Measurements from ENCODE around the gene NPC2.
"Not testable (repeated sequence)": the region's sequence is repeated elsewhere in the genome, so short reads cannot be mapped to it uniquely, and the experiment has no call there.

Gene NPC2

GRCh38 chr14:74469548-74470518 is 23.3 kb downstream of the NPC2 start:
- DNase-seq (ENCODE audit: low read depth in 2 of 2): no peak

- no peak for DNase-seq (ENCODE audit: low read depth in 2 of 2)
These were observed 24.6 kb downstream of the NPC2 start for GRCh38 chr14:74468513-74468912.

GRCh38 chr14:74465335-74465734 is 27.8 kb downstream of the NPC2 start:
- no peak for DNase-seq (ENCODE audit: low read depth in 2 of 2)

GRCh38 chr14:74464785-74465184 is 28.3 kb downstream of the NPC2 start:
- DNase-seq (ENCODE audit: low read depth in 2 of 2): no peak

- no peak for DNase-seq (ENCODE audit: low read depth in 2 of 2)
These were observed 29.4 kb downstream of the NPC2 start for GRCh38 chr14:74463697-74464096.

GRCh38 chr14:74462993-74463392 is 30.1 kb downstream of the NPC2 start:
- DNase-seq (ENCODE audit: low read depth in 2 of 2): no peak

- DNase-seq (ENCODE audit: low read depth in 2 of 2): no peak
These were observed 33.1 kb downstream of the NPC2 start for GRCh38 chr14:74459976-74460375.

- peak in 1 of 2 experiments; percentile 17 for DNase-seq (ENCODE audit: low read depth in 2 of 2)
These were observed 33.7 kb downstream of the NPC2 start for GRCh38 chr14:74459289-74459946.

- no peak for DNase-seq (ENCODE audit: low read depth in 2 of 2)
These were observed 35.6 kb downstream of the NPC2 start for GRCh38 chr14:74457565-74457895.

GRCh38 chr14:74456684-74457564 is 36.2 kb downstream of the NPC2 start:
- no peak for DNase-seq (ENCODE audit: low read depth in 2 of 2)

- DNase-seq (ENCODE audit: low read depth in 2 of 2): not testable (repeated sequence)
These were observed 38.7 kb downstream of the NPC2 start for GRCh38 chr14:74454397-74454796.

- no peak for DNase-seq (ENCODE audit: low read depth in 2 of 2)
These were observed 48.2 kb downstream of the NPC2 start for GRCh38 chr14:74444866-74445265.

GRCh38 chr14:74442757-74443156 is 50.3 kb downstream of the NPC2 start:
- no peak for DNase-seq (ENCODE audit: low read depth in 2 of 2)

GRCh38 chr14:74441113-74441512 is 52.0 kb downstream of the NPC2 start:
- DNase-seq (ENCODE audit: low read depth in 2 of 2): no peak

- DNase-seq (ENCODE audit: low read depth in 2 of 2): no peak
These were observed 54.7 kb downstream of the NPC2 start for GRCh38 chr14:74438351-74438915.

GRCh38 chr14:74437496-74438053 is 55.5 kb downstream of the NPC2 start:
- DNase-seq (ENCODE audit: low read depth in 2 of 2): no peak

- DNase-seq (ENCODE audit: low read depth in 2 of 2): no peak
These were observed 58.8 kb downstream of the NPC2 start for GRCh38 chr14:74434294-74434693.

- no peak for DNase-seq (ENCODE audit: low read depth in 2 of 2)
These were observed 63.1 kb downstream of the NPC2 start for GRCh38 chr14:74429991-74430390.

Measured in stimulated activated CD4-positive, alpha-beta T cell treated with anti-CD3 and anti-CD28 coated beads, Interleukin-12 subunit alpha, Interleukin-12 subunit beta, amount 100 ng/mL, for 24 hours (primary cell).